Measurements from ENCODE around the gene NHEJ1.

- TF ChIP-seq CTCF (IDR thresholded peaks at IDR 0.05) (no peak), POLR2A (IDR thresholded peaks at IDR 0.05) (no peak)
Measured at GRCh38 chr2:219081701-219082331, 78.8 kb downstream of the NHEJ1 start.
